GM19023 (cell line): Measurements from ENCODE around the gene NCOA4.
A peak's percentile ranks its signal among the peaks of the same experiment; 100 is the strongest.
"Not testable (repeated sequence)": the region's sequence is repeated elsewhere in the genome, so short reads cannot be mapped to it uniquely, and the experiment has no call there.

Experiments used
- ATAC-seq: cut with Tn5 transposase; IDR thresholded peaks from one replicate; pipeline ENCODE4 v1.9.1; 2021; ENCODE audit warnings: mild to moderate bottlenecking, moderate library complexity; ENCODE audit not compliant: unreplicated experiment

The NCOA4 gene

DNA sequence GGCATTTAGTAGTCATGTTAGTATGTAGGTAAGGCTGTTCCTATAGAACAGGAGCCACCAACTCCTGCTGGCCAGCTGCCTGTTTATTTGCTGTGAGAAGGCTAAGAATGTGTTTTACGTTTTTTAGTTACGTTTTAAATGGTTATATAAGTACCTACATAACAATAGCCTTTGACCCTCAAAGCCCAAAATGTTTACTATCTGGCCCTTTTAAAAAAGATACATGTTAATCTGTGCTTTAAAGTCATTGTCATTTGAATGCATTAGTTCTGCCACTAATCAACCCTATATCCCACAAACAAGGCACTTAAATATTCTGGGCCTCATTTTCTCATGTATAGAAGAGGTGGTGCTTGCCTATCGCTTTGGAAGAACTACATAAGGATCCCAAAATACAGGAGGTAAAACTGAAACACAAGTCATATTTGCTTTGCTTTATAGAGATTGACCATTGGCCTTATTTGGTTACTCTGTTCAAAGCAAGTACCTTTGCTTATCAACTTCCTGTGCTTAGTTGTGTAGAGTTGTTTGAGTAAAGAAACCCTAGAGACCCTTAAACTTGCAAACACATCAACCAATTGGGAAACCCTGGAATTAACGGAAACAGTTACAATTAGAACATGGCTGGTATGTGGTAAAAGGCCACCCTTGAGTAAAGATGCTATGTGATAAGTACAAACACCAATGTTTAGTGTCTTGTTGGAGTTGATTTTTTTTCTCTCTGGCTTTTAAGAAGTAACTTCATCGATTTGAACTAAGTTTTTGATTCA, 32.2 kb downstream of the NCOA4 start:
- no peak for ATAC-seq

DNA sequence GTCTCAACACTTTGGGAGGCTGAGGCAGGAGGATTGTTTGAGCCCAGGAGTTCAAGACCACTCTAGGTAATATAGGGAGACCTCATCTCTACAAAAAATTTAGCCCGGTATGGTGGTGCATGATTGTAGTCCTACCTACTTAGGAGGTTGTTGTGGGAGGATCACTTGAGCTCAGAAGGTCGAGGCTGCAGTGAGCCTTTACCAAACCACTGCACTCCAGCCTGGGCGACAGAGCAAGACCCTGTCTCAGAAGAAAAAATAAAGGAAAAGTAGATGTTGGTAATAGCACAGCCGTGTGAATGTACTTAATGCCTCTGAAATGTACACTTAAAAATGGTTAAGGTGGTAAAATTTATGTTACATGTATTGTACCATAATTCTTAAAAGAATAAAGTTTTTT, 32.9 kb downstream of the NCOA4 start:
- no peak for ATAC-seq

DNA sequence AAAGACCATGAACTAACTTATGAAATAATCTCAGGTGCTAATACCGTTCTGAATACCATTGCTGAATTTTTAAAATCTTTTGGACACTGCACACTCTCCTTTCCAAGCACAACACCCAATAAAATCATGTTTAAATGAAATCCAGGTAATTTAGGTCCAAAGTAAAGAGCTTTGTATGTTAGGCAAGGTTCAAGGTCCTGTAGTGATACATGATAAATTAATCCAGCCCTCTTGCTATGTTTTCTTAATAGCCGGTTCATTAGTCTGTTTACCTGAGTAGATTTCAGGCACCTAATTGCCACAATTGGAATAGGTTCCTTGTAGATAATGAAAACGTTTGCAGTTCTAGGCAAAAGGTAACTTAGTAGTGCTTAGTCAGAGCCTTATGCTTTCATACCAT, 44.8 kb downstream of the NCOA4 start:
- not testable (repeated sequence) for ATAC-seq

DNA sequence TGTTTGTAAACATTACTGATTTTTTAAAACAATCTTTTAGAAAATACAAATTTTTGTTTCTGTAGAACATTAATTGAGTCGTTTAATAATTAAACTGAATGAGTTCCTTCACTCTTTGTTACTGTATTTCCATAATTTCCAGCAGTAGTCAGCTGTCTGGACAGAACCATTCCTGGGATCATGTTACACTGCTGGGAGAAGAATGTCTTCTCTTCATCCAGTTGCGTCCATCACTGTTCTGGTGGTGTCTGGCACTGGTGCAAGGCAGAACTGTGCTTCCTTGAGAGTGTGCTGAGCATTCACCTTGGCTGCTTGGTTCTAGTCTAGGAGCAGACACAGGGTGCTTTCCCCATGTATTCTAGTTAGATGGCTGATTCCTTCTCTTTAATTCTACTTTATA, 46.0 kb downstream of the NCOA4 start:
- ATAC-seq, result not testable (repeated sequence)

DNA sequence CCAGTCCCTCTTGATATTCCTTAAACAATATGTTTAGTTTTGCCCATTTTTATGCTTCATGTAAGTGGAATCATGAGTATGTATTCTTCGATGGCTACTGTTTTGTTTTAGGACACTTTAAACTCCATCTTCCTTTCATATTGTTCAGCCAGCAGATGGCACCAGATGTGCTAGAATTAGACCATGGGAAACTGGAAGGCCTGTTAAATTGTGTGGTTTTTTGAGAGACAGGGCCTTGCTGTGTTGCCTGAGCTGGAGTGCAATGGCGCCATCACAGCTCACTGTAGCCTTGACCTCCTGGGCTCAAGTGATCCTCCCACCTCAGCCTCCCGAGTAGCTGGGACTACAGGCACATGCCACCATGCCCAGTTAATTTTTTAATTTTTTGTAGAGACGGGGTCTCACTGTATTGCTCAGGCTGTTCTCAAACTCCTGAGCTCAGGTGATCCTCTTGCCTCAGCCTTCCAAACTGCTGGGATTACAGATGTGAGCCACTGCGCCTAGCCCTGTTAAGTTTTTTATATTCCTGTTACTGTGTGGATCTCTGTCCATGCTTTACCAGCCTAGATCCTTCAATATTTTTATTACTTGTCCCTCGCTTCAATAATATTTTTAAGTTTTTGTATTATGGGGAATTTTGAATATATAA, 46.8 kb downstream of the NCOA4 start:
- ATAC-seq, result peak; percentile 45

DNA sequence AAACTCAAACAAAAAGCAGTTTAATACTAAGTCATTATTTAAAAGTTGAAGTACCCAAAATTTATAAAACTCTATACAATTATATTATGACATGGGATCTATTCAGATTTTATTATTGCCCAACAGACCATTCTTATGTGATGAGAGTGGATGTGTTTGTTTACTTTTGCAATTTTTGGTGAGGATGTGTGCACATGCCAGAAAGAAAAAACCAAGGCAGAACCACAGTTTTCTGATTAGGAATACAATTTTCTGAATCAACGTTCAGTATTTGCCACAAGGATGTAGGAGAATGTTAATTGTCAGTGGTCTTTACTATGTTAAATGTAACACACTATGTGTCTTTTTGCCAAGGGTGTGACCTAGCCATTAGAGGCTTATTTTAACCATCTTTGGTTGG, 49.1 kb downstream of the NCOA4 start:
- not testable (repeated sequence) for ATAC-seq

DNA sequence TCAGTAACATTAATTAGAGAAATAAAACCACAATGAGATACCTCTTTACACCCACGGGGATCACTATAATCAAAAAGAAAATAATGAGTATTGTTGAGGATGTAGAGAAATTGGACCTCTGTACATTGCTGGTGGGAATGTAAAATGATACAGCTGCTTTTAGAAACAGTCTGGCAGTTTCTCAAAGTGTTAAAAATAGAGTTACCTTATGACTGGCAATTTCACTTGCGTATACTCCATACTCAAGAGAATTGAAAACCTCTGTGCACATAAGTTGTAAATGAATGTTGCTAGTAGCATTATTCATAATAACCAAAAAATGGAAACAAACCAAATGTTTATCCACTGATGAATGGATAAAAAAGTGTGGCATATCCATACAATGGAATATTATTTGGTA, 51.9 kb downstream of the NCOA4 start:
- peak; percentile 83 for ATAC-seq

DNA sequence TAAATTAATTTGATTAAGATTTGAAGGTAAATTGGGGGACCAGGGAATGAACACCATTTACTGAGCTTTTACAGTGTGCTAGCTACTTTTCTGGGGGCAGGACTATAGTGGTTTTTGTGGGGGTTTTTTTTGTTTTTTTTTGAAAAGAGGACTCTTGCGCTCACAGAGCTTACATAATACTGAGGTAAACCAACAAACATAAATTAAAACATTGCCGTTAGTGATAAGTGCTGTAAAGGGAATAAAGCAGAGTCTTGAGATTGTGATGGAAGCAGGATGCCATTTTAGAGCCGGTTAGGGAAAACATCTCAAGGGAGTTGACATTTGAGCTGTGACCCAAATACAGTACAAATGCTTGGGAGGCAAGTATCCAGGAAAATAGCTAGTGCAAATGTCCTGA, 56.4 kb downstream of the NCOA4 start:
- not testable (repeated sequence) for ATAC-seq

DNA sequence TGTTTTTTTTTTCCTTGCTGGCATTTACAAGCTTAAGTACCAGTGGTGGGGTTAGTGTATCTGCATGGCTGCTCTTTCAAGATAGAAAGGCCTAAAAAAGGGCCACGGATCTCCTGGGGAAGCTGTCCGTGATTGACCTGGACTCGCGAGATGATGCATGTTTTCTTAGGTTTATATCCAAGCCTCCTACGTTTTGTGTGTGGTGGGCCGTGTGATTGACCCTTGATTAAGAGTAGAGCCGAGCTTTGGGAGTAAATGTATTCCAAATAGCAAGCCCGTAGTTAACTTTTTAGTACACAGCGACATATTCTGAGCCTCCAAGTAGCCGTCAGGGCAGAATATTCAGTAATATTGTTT, 57.6 kb downstream of the NCOA4 start:
- peak; percentile 18 for ATAC-seq

DNA sequence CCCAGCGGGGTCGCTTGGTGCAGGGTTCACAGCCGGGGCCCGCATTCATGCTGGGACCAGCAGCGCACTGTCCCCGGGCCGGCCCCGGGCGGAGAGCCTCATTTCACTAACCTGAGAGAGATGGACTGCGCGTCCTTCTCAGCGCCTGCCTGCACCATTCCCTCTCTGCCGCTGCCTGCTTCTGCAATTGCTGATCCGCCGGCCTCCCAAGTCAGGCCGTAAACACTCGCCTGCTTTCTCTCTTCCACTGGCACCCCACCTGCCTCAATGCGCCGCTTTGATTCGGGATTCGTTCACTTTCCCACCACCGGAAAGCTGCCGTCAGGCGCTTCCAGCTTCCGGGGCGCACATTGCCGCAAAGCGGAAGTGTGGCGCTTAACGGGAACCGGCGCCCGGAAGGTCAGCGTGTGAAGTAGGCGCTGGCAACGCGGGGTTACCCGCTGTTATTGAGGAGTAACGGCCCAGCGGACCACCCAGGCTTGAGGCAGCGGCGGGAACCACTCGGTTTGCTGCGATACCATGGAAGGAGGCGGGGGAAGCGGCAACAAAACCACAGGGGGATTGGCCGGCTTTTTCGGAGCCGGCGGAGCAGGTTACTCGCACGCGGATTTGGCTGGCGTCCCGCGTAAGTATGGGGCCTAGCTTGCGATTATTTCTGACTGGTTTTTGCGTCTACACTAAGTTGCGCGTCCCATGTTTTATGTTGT, 58.2 kb downstream of the NCOA4 start, which contains the start of gene TIMM23:
TIMM23 (plus strand) TSS at position 384 of the 707 bp plus-strand sequence; CDS start at position 520, 136 bp downstream.
- ATAC-seq, result peak; percentile 86

DNA sequence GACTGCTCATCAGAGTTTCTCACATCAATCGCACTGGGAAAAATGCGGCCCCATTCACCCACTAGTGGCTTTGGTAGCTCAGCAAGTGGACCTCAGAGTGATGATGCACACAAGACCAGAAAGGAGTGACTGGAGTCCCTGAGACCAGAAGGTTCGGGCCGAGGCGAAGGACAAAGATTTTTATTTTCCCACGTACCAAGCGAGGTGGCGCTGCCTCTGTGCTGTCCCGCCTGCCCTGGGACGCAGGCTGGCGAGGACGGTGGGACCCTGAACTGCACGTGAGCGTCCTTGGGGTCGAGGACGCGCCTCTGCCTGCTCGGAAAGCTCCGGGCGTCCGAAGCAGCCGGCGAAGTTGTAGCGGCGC, 58.7 kb downstream of the NCOA4 start:
- peak; percentile 28 for ATAC-seq

DNA sequence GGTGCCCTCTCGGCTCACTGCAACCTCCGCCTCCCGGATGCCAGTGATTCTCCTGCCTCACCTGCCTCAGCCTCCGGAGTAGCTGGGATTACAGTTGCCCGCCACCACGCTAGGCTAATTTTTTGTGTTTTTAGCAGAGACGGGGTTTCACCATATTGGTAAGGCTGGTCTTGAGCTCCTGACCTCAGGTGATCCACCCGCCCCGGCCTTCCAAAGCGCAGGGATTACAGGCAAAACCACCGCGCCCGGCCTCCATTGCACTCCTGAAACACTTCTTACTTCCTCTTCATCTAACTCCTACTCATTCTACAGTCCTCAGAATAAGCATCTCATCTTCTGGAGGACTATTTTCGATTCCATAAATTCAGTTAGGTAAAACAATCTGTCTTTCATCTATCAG, 59.4 kb downstream of the NCOA4 start:
- not testable (repeated sequence) for ATAC-seq

DNA sequence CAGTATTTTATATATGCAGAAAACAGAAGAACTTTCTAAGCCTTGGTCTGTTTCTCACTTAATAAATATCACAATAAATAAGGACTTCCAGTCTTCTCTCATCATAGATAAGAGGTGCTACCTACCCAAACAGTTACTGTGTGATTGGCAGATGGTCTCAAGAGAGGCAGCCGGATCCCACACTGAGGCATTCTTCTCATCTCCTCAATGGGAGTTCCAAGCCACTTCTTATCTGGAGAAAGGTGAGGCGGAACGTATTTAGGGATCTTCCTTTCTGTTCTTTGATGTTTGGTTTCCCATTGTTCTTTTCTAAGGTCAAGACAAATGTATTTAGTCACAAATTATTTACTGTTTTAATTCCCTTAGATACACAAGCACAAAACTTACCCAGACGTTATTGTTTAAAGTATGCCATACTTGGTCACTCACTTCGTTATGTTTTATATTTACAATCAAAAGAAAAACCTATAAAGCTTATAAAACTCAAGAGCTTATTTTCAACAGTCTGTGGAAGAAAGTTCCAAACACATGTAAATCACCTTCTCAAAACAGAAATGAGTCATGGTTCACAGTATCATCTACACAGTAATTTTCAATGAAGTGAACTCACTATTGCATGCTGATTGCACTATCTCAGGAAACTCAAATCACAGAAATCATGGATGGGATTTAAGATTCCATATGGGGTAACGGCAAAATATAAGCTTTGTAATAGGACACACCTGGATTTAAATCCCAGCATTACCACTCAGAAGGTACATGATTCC, 67.6 kb downstream of the NCOA4 start:
- not testable (repeated sequence) for ATAC-seq

DNA sequence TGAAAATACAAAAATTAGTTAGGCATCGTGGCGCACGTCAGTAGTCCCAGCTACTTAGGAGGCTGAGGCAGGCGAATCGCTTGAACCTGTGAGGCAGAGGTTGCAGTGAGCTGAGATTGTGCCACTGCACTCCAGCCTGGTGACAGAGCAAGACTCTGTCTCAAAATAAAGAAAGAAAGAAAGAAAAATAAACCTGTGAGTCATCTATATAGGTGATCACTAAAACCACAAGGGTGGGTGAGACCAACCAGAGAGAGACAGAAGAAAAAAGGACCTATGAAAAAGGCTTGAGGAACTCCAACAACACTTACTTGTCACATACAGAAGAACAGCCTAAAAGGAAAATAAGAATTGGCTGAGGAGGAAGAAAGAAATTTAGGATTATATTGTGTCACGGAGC, 72.5 kb downstream of the NCOA4 start:
- not testable (repeated sequence) for ATAC-seq

DNA sequence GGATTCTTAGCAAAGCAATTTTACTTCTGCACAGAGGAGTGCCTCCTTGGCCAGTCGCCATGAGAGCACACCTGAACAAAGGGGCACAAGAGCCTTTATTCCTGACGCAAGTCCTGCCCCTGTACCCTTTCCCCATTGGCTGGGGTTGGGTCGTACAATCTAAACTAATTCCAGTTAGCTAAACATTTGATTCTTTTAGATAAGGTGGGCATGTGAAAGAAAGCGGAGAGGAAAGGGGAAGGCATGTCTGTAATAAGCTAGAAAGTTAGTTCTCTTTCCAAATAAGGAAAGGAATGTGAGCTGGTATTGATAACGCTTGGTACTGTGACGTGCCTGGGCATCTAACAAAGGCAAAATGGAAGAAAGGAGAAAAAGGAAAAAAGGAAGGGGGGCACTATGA, 73.8 kb downstream of the NCOA4 start:
- ATAC-seq, result not testable (repeated sequence)
